ENCODE measurements around the gene DCTN3. TPM values are rescaled to one million over a fixed set of nuclear protein-coding genes. Genes with fewer than 3 reads are reported as not detected.

DCTN3 gene
- 100 to 1,000 TPM in 1 of 2 donors, 10 to 100 TPM in 1; 44.4 to 112 TPM for polyA plus RNA-seq

GRCh38 chr9:34620061-34620994 lies at the start of gene DCTN3:
Gene DCTN3 (minus strand): TSS chr9:34620495. CDS start chr9:34620464, 31 bp downstream.
- no peaks in the 10 kb centered on the region for H3K9me3 ChIP-seq (ENCODE audit: control insufficient read depth in 2 of 2, insufficient read depth in 1 of 2, low read depth in 1 of 2, low read length in 1 of 2)
- peak within 1 kb of the TSS; percentile 44 to 74 for H3K27ac ChIP-seq (ENCODE audit: low read depth in 2 of 2, low read length in 1 of 2)
- WGBS, 2 donors: 5% methylated on average over 43 of the region's 43 CpGs
- H3K36me3 ChIP-seq (ENCODE audit: control insufficient read depth in 2 of 2, insufficient read depth in 2 of 2, low read length in 1 of 2): peaks cover 10 to 23% of the 10 kb centered on the region in 2 donors
- peaks cover 0 to 4% of the 10 kb centered on the region in 2 donors for H3K27me3 ChIP-seq (ENCODE audit: control insufficient read depth in 1 of 2, insufficient read depth in 2 of 2, low read length in 2 of 2)
- peaks cover 7 to 11% of the 10 kb centered on the region in 2 donors for H3K4me1 ChIP-seq (ENCODE audit: control insufficient read depth in 2 of 2, insufficient read depth in 2 of 2, low read length in 1 of 2)
- H3K4me3 ChIP-seq (ENCODE audit: low read depth in 1 of 2, low read length in 2 of 2): peak within 1 kb of the TSS; percentile 82 to 98

GRCh38 chr9:34665381-34666250 lies 45.3 kb upstream of the DCTN3 start:
- peaks cover 3 to 7% of the 10 kb centered on the region in 2 donors for H3K4me1 ChIP-seq (ENCODE audit: control insufficient read depth in 2 of 2, insufficient read depth in 2 of 2, low read length in 1 of 2)
- H3K9me3 ChIP-seq (ENCODE audit: control insufficient read depth in 2 of 2, insufficient read depth in 1 of 2, low read depth in 1 of 2, low read length in 1 of 2): no peaks in the 10 kb centered on the region
- peak overlapping the region; percentile 53 to 63 for H3K4me3 ChIP-seq (ENCODE audit: low read depth in 1 of 2, low read length in 2 of 2)
- WGBS, 2 donors: 2% methylated on average over 53 to 55 of the region's 55 CpGs
- no peaks in the 10 kb centered on the region for H3K27me3 ChIP-seq (ENCODE audit: control insufficient read depth in 1 of 2, insufficient read depth in 2 of 2, low read length in 2 of 2)
- H3K36me3 ChIP-seq (ENCODE audit: control insufficient read depth in 2 of 2, insufficient read depth in 2 of 2, low read length in 1 of 2): peaks cover 0 to 2% of the 10 kb centered on the region in 2 donors
- peak overlapping the region; percentile 96 to 98 for H3K27ac ChIP-seq (ENCODE audit: low read depth in 2 of 2, low read length in 1 of 2)

GRCh38 chr9:34665067-34665380 lies 44.7 kb upstream of the DCTN3 start:
- H3K4me1 ChIP-seq (ENCODE audit: control insufficient read depth in 2 of 2, insufficient read depth in 2 of 2, low read length in 1 of 2): peaks cover 7 to 10% of the 10 kb centered on the region in 2 donors
- 2 to 3% methylated on average over 25 to 26 of the region's 26 CpGs for WGBS, 2 donors
- no peaks in the 10 kb centered on the region for H3K9me3 ChIP-seq (ENCODE audit: control insufficient read depth in 2 of 2, insufficient read depth in 1 of 2, low read depth in 1 of 2, low read length in 1 of 2)
- peak overlapping the region; percentile 47 to 53 for H3K4me3 ChIP-seq (ENCODE audit: low read depth in 1 of 2, low read length in 2 of 2)
- peaks cover 0 to 2% of the 10 kb centered on the region in 2 donors for H3K36me3 ChIP-seq (ENCODE audit: control insufficient read depth in 2 of 2, insufficient read depth in 2 of 2, low read length in 1 of 2)
- peak overlapping the region; percentile 77 to 96 for H3K27ac ChIP-seq (ENCODE audit: low read depth in 2 of 2, low read length in 1 of 2)
- H3K27me3 ChIP-seq (ENCODE audit: control insufficient read depth in 1 of 2, insufficient read depth in 2 of 2, low read length in 2 of 2): no peaks in the 10 kb centered on the region

GRCh38 chr9:34664281-34665066 lies 44.2 kb upstream of the DCTN3 start:
- H3K36me3 ChIP-seq (ENCODE audit: control insufficient read depth in 2 of 2, insufficient read depth in 2 of 2, low read length in 1 of 2): peaks cover 0 to 2% of the 10 kb centered on the region in 2 donors
- H3K27ac ChIP-seq (ENCODE audit: low read depth in 2 of 2, low read length in 1 of 2): peak overlapping the region; percentile 77 to 96
- peaks cover 7 to 13% of the 10 kb centered on the region in 2 donors for H3K4me1 ChIP-seq (ENCODE audit: control insufficient read depth in 2 of 2, insufficient read depth in 2 of 2, low read length in 1 of 2)
- H3K9me3 ChIP-seq (ENCODE audit: control insufficient read depth in 2 of 2, insufficient read depth in 1 of 2, low read depth in 1 of 2, low read length in 1 of 2): no peaks in the 10 kb centered on the region
- H3K4me3 ChIP-seq (ENCODE audit: low read depth in 1 of 2, low read length in 2 of 2): peak overlapping the region; percentile 47 to 53
- 16 to 17% methylated on average over 18 of the region's 18 CpGs for WGBS, 2 donors
- H3K27me3 ChIP-seq (ENCODE audit: control insufficient read depth in 1 of 2, insufficient read depth in 2 of 2, low read length in 2 of 2): no peaks in the 10 kb centered on the region

- H3K27ac ChIP-seq (ENCODE audit: low read depth in 2 of 2, low read length in 1 of 2): peak overlapping the region; percentile 3 to 40
These were observed 43.0 kb upstream of the DCTN3 start for GRCh38 chr9:34663303-34663605.

GRCh38 chr9:34662526-34663302 lies 42.4 kb upstream of the DCTN3 start, which contains the start of gene CCL27:
Gene CCL27 (minus strand): TSS chr9:34662657. CDS start chr9:34662633, 24 bp downstream.
- 71% methylated on average over 4 of the region's 4 CpGs for WGBS, 2 donors
- Histone ChIP-seq H3K27me3 (ENCODE audit: control insufficient read depth in 1 of 2, insufficient read depth in 2 of 2, low read length in 2 of 2) (no peaks in the 10 kb centered on the region), H3K36me3 (ENCODE audit: control insufficient read depth in 2 of 2, insufficient read depth in 2 of 2, low read length in 1 of 2) (peaks cover 0 to 2% of the 10 kb centered on the region in 2 donors), H3K27ac (ENCODE audit: low read depth in 2 of 2, low read length in 1 of 2) (peak within 1 kb of the TSS; percentile 3 to 40), H3K4me3 (ENCODE audit: low read depth in 1 of 2, low read length in 2 of 2) (no peak within 1 kb of the TSS), H3K4me1 (ENCODE audit: control insufficient read depth in 2 of 2, insufficient read depth in 2 of 2, low read length in 1 of 2) (peaks cover 7 to 13% of the 10 kb centered on the region in 2 donors), H3K9me3 (ENCODE audit: control insufficient read depth in 2 of 2, insufficient read depth in 1 of 2, low read depth in 1 of 2, low read length in 1 of 2) (no peaks in the 10 kb centered on the region)

More at GRCh38 chr9:34663303-34663605, 43.0 kb upstream of the DCTN3 start:
- H3K4me3 ChIP-seq (ENCODE audit: low read depth in 1 of 2, low read length in 2 of 2): no peak overlapping the region
- no peaks in the 10 kb centered on the region for H3K27me3 ChIP-seq (ENCODE audit: control insufficient read depth in 1 of 2, insufficient read depth in 2 of 2, low read length in 2 of 2)
- H3K9me3 ChIP-seq (ENCODE audit: control insufficient read depth in 2 of 2, insufficient read depth in 1 of 2, low read depth in 1 of 2, low read length in 1 of 2): no peaks in the 10 kb centered on the region
- H3K36me3 ChIP-seq (ENCODE audit: control insufficient read depth in 2 of 2, insufficient read depth in 2 of 2, low read length in 1 of 2): peaks cover 0 to 2% of the 10 kb centered on the region in 2 donors
- H3K4me1 ChIP-seq (ENCODE audit: control insufficient read depth in 2 of 2, insufficient read depth in 2 of 2, low read length in 1 of 2): peaks cover 7 to 13% of the 10 kb centered on the region in 2 donors

- WGBS, 2 donors: 54 to 65% methylated on average over 8 of the region's 8 CpGs
- Histone ChIP-seq H3K4me3 (ENCODE audit: low read depth in 1 of 2, low read length in 2 of 2) (no peak overlapping the region), H3K9me3 (ENCODE audit: control insufficient read depth in 2 of 2, insufficient read depth in 1 of 2, low read depth in 1 of 2, low read length in 1 of 2) (no peaks in the 10 kb centered on the region), H3K36me3 (ENCODE audit: control insufficient read depth in 2 of 2, insufficient read depth in 2 of 2, low read length in 1 of 2) (peaks cover 0 to 2% of the 10 kb centered on the region in 2 donors), H3K4me1 (ENCODE audit: control insufficient read depth in 2 of 2, insufficient read depth in 2 of 2, low read length in 1 of 2) (peaks cover 7 to 23% of the 10 kb centered on the region in 2 donors), H3K27me3 (ENCODE audit: control insufficient read depth in 1 of 2, insufficient read depth in 2 of 2, low read length in 2 of 2) (no peaks in the 10 kb centered on the region), H3K27ac (ENCODE audit: low read depth in 2 of 2, low read length in 1 of 2) (no peak overlapping the region)
These were observed 39.4 kb upstream of the DCTN3 start for GRCh38 chr9:34659592-34660253.

- no peak overlapping the region for H3K27ac ChIP-seq (ENCODE audit: low read depth in 2 of 2, low read length in 1 of 2)
- H3K9me3 ChIP-seq (ENCODE audit: control insufficient read depth in 2 of 2, insufficient read depth in 1 of 2, low read depth in 1 of 2, low read length in 1 of 2): no peaks in the 10 kb centered on the region
- no peak overlapping the region for H3K4me3 ChIP-seq (ENCODE audit: low read depth in 1 of 2, low read length in 2 of 2)
- H3K4me1 ChIP-seq (ENCODE audit: control insufficient read depth in 2 of 2, insufficient read depth in 2 of 2, low read length in 1 of 2): peaks cover 5 to 31% of the 10 kb centered on the region in 2 donors
- H3K36me3 ChIP-seq (ENCODE audit: control insufficient read depth in 2 of 2, insufficient read depth in 2 of 2, low read length in 1 of 2): peaks cover 0 to 2% of the 10 kb centered on the region in 2 donors
- no peaks in the 10 kb centered on the region for H3K27me3 ChIP-seq (ENCODE audit: control insufficient read depth in 1 of 2, insufficient read depth in 2 of 2, low read length in 2 of 2)
- WGBS, 2 donors: 88 to 91% methylated on average over 14 of the region's 14 CpGs
These were observed 38.2 kb upstream of the DCTN3 start for GRCh38 chr9:34658461-34658860.
